ENCODE measurements around the gene UMPS. TPM values are rescaled to one million over a fixed set of nuclear protein-coding genes. Genes with fewer than 3 reads are reported as not detected.

The UMPS gene
- polyA plus RNA-seq, 1 donor: 16.7 TPM

DNA sequence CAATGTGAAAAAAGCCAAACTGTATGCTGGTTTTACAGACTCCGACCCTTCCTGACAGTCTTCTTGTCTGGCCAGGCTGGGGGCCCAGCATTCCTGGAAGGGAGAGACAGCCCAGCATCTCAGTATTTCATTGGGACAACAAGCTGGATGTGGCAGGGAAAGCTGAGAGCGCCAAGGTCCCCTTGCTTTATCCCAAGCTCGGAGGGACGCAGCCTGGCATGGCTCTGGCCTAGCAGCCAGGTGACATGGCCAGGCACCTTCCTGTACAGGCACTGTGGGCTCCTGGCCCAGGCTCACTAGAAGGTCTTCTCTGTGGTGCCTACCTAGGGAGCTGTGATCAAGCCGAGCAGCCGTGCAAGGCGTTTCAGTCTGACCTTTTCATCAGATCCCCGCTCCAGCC is 33.0 kb downstream of the UMPS start:
- DNase-seq (ENCODE audit: low read depth): no peak

DNA sequence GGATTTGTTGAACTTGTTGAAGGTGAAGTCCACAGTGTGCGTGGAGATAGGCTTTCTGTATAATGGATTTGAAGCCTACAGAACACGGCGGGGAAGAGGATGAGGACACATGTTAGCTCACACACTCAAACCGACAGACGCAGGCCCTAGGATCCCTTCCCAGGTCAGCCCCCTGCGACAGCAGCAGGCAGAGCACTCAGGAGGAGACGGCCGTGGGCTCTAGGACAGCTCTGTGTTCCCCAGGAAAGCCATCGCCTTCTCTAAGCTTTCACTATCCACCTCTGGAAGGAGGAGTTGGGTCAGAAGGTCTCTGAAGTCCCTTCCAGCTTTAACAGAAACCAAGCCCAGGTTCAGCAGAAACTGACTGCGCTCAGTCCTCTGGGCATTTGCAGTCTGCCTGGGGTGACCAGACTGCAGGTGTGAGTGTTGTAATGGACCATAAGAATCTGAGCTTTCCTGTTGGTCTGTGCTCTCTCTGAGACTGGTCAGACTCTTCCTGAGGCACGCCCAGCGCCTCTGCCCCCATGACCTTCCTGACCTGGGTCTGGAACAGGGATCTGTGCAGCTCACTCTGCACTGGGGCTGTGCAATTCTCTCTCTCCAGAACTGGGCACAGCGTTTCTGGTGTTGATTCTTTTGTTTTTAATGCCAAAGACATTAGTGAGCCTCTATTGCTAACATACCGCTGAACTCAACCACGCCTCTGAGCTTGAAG is 33.5 kb downstream of the UMPS start:
- no peak for DNase-seq (ENCODE audit: low read depth)

DNA sequence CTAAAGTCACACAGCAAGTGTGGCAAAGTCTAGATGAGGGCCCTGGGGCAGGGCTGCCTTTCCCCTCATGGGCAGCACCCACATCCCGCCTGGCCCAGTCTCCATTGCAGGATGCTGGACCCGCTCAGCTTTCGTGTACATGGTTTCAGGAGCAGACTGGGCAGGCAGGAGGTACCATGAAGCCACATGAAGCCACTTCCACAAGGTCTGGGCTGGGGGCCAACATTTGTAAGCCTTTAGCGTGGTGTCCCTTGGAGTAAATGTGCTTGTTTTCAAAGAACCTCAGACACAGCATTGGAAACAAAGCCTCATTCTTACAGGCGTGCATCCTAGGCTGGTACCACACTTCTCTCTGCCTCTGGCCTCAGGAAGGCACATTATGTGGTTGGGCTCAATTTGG is 34.5 kb downstream of the UMPS start:
- DNase-seq (ENCODE audit: low read depth): no peak

DNA sequence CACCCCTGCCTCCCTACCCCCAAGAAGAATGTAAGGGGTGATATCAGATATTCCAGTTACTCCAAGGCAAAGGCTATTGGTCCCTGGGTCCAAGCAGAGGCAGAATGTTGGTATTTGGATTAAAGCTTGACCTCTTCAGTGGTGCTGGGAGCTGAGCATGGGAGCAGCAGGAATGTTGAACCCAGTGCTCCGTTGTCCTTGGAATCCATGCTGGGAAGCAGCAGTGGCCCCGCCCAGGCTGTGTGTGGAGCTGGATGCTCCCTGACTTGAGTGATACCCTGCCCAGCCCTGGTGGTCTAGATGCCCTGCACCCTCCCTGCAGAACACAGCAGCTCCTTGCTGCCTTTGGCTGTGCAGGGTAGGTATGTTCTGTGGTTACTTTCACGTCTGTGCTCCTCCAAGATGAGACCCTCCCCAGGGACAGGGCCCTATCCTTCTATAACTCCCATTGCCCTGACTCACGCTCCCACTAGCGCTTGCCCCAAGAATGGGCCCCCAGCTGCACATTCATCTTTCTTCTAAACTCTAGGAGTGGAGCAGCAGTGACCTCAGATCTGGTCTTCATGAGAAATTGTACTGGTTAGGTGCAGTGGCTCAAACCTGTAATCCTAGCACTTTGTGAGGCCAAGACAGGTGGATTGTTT is 35.1 kb downstream of the UMPS start:
- DNase-seq (ENCODE audit: low read depth): no peak

DNA sequence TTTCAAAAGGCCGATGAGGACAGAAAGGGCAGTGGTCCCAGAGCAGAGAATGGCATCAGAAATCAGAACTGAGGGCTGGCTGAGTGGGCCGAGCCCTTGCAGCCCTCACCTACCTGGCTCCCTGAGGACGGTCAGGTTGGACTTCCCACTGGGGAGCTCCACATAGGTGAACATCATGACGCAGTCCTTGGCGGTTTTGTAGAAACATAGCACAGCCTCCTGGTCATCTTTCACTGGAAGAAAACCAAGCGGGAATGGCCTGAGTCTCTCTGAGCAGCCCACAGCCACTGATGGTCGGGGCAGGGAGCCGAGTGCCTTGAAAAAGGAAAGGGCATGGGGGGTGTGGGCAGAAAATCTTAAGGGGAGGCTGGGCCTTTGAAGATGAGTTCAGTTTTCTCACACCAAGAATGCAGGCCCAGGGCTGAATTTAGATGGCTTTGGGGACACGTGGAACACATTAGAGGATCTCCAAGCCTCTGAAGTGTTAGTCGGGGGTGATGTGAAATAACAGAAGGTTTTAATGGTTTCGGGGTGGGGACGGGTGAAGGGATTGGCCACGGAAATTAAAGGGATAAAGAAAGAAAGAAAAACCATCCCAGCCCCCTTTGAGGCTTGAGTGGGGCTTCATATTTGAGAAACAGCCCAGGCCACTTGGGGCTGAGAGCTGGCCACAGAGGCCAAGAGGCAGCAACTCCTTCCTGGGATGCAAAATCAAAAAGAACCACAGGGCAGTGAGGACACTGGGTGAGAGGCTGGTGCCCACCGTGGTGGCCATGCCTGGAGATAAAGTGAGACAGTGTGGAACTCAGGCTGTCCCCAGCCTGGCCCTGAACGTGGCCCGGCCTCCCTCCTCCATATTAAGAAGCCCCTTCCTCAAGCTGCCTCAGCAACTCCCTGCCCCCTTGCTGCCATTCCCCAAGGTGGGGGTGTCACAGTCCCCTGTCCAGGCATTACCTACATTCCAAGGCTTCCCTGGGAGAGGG is 36.2 kb downstream of the UMPS start:
- DNase-seq (ENCODE audit: low read depth): no peak

DNA sequence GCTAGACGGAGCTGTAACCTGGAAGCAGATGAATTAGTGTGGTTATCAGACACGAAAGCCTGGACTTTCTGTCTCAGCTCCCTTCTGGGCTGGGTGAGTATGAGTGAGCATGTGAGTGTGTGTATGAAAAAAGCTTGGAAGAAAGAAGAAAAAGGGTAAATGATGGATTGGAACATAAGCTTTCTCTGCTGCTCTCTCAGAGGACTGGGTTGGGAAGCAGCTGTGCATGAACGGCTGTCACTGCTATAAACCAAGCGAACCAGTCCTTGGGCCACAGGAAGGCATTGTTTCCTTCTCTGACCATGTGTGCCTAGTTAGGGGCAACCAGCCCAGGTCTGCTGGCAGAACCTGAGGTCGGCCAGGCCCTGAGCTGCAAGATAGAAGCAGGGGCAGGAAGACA is 37.0 kb downstream of the UMPS start:
- DNase-seq (ENCODE audit: low read depth): no peak

DNA sequence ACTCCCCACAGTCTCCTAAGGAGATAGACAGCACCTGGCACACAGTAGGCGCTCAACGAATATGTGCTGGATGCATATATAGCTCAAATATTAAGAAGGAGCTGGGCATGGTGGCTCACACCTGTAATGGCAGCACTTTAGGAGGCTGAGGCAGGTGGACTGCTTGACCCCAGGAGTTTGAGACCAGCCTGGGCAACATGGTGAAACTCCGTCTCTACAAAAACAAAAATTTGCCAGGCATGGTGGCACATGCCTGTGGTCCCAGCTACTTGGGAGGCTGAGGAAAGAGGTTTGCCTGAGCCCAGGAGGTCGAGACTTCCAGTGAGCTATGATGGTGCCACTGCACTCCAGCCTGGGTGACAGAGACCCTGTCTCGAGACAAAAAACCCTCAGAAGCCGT is 37.4 kb downstream of the UMPS start:
- DNase-seq (ENCODE audit: low read depth): no peak

DNA sequence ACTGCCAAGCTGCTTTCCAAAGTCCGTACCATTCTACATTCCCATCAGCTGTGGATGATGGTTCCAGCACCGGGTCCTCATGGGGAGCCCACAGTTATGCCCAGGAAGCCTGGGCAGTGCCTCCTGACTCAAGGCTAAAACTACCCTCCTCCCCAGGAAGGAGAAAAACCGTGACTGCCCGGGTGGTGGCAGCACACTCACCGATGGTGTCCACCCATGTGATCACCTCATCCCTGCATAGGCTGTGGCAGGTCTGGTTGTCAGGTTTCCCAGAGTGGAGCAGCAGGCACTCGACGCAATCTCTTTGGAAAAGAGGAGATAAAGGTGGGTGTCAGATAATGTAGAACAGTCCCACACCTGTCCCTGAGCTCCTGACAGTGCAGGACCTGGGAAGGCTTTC is 38.6 kb downstream of the UMPS start:
- no peak for DNase-seq (ENCODE audit: low read depth)

DNA sequence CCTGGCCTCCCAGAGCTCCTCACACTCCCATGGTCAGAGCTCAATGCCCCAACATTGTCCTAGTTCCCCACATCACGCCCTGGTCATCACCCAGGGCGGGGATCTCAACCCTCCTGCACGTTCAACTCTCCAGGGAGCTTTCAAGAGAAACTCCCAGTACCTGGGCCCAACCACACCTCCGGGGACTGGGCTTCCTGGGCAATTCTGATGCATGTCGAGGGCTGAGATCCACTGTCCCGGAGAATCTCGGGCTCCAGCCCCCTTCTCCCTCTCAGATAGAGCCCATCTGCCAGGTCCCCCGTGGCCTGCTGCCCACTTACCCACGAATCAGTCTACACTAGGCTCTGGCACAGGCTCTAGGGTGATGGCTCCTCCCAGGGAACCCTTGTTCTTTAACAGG is 39.2 kb downstream of the UMPS start:
- no peak for DNase-seq (ENCODE audit: low read depth)

DNA sequence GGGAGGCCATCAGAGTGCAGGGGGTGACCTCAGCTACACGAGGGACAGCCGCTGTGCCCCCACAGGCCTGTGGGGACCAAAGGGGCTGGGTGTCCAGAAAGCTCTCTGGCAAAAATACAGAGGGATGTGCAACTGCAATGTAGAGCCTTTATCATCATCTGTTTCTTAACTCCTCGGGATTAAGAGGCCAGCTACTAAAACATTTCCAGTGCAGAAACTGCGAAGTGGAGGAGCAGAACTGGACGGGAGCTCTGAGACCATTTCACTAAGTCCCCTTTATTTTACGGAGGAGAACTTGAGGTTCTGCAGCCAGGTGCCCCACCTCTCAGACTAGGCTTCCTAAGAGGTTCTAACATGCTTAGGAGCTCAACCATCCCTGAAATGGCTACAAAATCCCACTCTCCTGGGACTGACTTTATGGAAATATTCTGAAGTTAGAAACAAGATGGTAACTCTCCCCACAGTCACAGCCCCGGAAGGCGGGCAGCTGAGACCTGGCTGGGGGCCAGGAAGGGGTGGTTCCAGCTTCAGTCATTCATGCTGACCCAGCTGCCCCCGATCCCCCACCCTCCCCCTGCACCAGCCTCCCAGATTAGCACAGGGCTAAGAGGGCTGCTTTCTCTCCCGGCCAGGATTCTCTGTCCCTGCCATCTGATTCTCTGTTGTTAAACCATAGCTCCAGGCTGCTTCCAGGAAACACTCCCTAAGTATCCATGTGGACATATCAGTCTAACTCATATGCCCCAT is 40.3 kb downstream of the UMPS start:
- no peak for DNase-seq (ENCODE audit: low read depth)

DNA sequence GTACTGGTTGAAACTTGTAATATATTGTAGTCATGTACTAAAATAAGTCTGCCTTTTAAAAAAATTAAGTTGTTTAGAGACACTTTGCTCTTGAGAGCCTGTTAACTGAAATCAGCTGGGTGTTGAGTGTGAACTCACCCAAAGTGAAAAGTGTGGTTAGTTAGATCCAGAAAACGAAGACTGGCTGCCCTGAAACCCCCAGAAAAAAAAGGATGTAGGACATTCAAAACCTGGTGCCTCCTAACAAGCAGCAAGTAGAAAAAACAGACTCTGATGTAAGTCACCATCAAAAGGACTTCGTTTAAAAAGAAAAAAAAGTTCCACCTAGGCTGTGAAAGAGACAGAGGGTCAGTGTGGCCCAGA is 40.8 kb downstream of the UMPS start:
- DNase-seq (ENCODE audit: low read depth): no peak

DNA sequence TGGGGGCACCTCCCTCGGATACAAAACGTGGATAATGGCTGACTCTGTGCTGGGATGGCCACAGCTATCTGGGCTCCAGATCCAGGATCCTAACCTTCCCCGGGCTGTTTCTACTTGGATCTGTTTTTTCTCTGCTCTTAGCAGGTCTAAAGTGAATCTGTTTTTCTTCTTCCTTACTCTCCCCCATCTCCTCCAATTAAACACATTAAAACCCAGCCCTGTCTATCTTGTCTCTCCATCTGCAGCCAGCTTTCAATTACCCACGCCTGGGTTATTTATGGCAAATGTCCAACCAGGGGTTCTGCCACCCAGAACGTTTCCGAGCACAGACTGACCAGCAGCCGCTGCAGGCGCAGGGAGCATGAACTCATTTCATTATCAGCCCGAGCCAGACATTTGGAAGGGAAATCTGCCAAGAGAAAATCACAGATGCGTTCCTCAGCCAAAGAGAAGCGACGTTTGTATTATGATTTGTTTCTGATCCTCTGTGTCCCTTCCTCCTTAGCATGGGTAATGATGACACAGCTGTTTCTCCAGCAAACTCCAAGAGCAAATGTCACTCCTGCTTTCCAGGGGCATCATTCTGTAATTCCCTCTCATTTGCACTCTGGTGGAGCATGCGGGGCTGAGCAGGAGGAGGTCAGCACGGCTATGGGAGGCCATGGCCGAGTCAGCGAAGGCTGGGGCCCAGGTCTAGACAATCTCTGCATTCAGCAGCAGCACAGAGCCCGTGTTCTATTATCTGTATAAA is 42.0 kb downstream of the UMPS start:
- peak; percentile 67 for DNase-seq (ENCODE audit: low read depth)

DNA sequence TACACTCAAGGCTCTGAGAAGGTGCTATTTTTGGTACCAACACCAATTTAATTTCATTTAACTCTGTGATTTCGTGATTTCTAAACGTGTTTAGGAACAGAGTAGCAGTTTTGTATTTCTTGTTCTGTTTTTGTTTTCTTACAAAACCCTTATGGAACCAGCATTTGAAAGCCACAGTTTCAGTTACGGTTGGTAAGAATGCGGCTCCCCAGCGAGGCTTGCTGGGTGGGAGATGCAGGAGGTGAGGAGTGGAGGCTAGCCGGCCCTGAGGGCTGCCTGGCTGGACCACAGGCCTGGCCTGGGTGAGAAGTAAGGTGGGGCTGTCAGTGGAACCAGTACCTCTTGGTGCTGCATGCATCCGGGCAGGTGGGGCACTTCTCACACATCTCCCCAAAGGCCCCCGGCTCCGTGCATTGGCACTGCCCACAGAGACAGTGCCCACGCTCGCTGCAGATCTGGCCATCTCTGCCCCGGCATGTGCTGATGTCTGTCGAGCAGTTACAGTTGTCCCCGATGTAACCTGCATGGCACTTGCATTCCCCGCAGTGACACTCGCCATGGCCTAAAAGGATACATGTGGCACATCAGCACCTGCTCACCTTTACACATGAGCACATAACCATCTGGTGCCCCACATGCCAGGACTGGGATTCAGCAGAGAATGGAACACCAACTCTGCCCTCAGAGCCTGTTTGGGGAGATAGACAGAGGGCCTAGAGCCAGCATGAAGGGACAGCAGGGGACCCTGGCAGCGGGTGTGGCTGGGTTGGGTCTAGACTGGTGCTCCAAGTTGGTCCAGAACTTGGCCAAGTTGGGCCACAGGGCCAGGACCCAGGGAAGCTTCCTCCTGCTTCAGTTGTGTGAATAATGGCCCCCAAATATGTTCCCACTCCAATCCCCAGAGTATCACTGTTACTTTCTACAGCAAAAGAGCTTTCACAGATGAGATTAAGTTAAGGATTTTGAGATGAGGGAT is 43.4 kb downstream of the UMPS start:
- DNase-seq (ENCODE audit: low read depth): no peak

DNA sequence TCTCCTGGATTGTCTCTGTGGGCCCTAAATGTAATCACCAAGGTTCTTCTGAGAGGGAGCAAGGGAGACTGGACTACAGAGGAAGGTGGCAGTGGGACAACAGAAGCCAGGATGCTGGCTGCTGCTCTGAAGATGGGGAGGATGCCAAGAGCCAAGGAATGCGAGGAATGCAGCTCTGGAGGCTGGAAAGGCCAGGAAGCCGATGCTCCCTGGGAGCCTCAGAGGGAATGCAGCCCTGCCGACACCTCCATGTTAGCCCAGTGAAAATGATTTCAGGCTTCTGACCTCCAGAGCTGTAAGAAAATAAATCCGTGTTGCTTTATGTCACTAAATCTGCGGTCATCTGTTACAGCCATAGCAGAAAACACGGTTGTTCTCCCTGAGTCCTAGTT is 44.1 kb downstream of the UMPS start:
- DNase-seq (ENCODE audit: low read depth): no peak

DNA sequence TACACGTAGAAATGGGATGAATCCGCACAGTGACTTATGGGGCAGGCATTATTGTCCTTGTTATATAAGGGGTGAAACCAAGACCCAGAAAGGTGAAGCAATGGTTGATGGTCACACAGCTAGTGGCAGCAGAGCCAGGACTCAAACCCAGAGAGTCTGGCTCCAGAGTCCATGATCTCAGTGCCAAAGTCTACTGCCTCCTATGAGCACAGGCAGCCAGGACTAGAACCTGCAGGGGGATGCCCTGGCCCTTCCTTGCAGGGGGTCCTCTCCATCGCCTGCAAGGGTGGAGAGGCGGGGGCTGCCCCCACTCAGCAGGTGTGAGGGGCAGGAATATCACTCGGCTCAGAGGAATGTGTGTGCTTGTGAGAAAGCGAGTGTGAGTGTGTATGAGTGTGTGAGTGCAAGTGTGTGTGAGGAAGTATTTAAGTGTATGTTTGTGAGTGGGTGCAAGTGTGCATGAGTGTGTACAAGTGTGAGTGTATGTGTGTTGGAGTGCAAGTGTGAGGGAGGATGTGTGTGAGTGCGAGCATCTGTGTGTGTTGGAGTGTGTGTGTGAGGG is 44.7 kb downstream of the UMPS start:
- DNase-seq (ENCODE audit: low read depth): no peak

DNA sequence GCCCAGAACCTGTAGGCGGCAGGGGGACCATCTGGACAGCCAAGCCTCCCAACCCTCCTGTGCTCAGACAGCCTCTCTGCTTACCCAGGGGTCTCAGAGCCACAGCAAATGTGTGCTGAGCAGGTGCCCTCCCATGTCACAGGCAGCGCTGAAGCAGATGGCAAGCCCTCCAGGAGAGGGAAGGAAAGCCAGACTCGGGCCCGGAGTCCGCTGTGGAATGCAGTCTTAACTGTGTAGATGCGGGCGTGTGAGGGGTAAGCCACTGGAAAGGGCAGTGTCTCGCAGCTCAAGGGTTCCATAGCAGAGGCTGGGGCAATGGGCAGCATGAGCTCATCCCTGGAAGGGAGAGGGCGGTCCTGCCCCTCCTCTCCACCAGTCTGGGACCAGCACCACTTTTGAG is 45.6 kb downstream of the UMPS start:
- no peak for DNase-seq (ENCODE audit: low read depth)

DNA sequence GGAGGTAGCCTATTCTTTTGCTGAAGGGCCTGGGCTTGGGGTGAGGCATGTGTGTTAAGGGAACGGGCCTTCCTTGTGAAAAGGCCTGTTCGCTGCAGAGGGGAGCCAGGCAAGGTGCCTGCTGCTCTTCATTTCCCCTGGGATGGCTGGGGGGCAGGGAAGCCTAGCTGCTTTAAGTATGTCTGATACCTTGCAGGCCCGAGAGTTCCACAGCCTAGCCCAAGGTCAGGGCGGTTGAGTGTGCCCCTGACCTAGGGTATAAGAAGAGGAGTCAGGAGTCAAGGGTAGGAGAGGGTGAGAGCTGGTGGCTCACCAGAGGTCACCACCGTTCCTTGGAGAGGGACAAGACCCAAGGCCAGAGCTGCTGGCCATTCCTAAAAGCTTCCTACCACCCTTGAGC is 46.6 kb downstream of the UMPS start:
- DNase-seq (ENCODE audit: low read depth): no peak

DNA sequence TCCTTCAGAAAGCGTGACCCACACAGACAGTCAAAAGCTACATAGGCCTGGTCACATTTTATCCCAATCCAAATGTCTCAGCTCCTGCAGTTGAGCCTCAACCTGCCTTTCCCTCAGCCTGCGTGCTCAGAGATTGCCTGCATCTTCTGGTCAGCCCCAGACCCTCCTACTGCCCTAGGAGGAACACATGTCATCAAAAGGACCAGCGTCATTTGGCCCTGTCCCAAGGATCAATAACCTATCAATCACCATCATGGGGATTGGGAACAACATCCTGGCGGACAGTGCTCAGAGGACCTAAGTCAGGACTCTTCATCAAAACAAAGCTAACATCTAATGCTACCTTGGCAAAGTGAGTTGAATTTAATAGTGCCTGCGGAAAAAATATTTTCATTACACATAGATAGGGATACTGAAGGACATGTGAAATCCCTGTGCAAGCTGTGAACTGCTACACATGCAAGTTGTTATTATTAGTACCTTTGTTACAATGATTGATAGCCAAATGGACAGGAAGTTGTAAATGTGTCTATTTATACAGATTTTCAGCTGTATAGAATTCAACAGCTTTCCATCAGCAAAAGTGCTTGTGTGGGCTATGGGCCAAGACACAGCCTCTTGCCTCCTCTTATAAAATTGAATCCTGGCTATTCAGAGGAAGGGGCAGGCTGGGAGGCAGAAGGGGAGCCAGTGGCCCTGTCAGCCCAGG is 47.7 kb downstream of the UMPS start:
- no peak for DNase-seq (ENCODE audit: low read depth)

DNA sequence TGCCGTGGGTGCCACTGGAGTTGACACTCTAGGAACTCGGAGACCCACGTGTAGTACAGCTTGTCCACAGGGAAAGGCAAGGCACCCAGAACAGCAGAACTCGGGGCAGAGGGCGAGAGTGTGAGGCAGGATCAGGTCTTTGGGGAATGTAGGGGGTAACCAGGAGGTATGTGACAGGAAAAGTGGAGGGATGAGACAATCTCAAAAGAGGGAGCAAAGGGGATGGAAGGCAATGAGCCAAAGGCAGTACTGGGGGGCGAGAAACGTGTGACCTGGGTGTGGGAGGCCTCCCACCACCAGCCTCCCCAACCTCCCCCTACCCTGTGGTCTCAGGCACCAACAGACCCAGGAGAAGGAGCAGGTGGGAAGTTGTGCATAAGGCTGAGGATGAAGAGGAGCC is 48.9 kb downstream of the UMPS start:
- no peak for DNase-seq (ENCODE audit: low read depth)
